ENCODE results near the gene ZBTB45.

DNA sequence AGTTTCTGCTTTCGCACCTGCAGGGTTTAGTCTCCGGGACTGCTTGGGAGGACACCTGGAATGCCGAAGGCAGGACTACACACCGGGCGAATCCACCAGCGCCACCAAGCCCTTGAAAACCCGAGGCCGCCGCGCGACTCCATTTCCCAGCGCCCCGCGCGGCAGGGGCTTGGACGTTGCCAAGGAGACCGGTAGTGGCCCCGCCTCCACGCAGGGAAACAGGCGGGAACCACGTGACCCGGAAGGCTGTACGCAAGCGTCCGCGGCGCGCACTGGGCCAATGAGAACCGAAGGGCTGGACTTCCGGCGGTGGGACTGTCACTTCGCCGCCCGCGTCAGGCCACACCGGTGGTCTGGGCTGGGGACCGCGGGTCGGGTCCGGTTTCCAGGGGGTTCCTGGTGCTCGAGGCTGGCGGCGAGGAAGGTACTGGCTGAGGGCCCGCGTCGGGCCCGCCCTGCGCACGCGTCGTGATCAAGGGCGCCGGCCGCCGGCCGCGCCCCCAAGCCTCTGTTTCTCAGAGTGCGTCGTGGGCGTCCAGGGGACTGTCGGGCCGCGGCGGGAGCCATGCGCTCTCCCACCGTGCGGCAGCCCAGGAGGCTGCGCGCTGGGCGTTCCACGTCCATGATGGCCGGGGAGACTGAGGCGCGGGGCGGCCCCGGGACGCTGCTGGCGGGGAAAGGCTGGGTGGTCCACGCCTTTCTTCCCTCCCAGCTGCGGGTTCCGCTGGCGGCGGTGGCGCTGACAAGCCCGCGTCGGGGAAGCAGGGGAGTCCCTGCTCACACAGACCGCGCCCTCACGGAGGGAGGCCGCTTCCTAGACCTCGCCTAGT lies 52.6 kb downstream of the ZBTB45 start, which contains the start of gene ZNF324:
- TF ChIP-seq, protein P1, sequence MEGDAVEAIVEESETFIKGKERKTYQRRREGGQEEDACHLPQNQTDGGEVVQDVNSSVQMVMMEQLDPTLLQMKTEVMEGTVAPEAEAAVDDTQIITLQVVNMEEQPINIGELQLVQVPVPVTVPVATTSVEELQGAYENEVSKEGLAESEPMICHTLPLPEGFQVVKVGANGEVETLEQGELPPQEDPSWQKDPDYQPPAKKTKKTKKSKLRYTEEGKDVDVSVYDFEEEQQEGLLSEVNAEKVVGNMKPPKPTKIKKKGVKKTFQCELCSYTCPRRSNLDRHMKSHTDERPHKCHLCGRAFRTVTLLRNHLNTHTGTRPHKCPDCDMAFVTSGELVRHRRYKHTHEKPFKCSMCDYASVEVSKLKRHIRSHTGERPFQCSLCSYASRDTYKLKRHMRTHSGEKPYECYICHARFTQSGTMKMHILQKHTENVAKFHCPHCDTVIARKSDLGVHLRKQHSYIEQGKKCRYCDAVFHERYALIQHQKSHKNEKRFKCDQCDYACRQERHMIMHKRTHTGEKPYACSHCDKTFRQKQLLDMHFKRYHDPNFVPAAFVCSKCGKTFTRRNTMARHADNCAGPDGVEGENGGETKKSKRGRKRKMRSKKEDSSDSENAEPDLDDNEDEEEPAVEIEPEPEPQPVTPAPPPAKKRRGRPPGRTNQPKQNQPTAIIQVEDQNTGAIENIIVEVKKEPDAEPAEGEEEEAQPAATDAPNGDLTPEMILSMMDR (IDR thresholded peaks at IDR 0.05), result no peak
- peak; percentile 34 to 51 for TF ChIP-seq POLR2A (IDR thresholded peaks at IDR 0.05)
